A673 (cell line): ENCODE data around the gene STRN.

Experiments
- CTCF ChIP-seq: fragments of 300-800, 200-600 bp; sonication (generic); conservative IDR thresholded peaks from 2 replicates; pipeline ENCODE4 v1.5.1; 2017; ENCODE audit warnings: low read depth, mild to moderate bottlenecking, antibody characterized with exemption, low read length, moderate library complexity, mixed read lengths
- EZH2 ChIP-seq: fragments of 200-600 bp; sonication (generic); IDR thresholded peaks from 2 replicates; pipeline ENCODE4 v1.6.1; 2017; ENCODE audit warnings: borderline replicate concordance, low read depth, mild to moderate bottlenecking, mixed read lengths, antibody characterized with exemption, low read length; ENCODE audit not compliant: poor library complexity, severe bottlenecking

DNA sequence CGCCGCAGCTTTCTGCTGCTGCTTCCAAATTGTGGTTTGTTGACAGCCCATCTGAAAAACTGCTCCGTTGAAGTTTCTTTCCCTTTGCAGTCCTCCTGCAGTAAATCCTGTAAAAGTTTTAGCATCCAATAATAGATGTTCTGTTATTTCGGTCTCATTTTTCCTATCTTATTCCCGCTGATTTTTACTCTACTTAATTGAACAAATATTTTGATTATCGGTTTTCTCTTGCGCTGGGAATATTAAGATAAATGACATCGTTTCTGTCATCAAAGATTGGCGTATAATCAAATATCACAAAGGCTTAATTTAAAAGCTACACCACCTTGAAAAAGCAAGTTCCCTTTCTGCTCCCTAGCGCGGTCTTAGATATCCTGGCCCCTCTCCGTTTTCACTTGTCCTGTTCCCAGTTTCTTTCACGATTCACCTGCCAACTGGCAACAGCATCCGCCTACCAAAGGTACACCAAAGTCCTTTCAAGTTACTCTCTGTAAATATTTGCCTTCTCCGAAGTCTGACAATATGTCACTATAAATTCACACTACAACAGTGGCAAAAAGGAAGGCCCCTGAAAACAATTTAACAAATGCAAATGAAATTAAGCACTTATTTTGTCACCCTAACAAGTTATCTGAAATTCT is 1.0 kb upstream of the STRN start:
- TF ChIP-seq CTCF (no peak), EZH2 (no peak)
